Loucy (cell line): ENCODE data around the gene APIP.
A peak's percentile ranks its signal among the peaks of the same experiment; 100 is the strongest.

Experiments
- H2AFZ ChIP-seq: fragments of 200-600 bp; sonication (generic); 2 replicates; pipeline ENCODE4 v1.6.0; 2016; ENCODE audit warnings: antibody characterized with exemption, mild to moderate bottlenecking, low read length, moderate library complexity
- H3F3A ChIP-seq: fragments of 200-600 bp; 2 replicates; pipeline ENCODE4 v1.6.0; 2016; ENCODE audit warnings: antibody characterized with exemption, low read depth, mild to moderate bottlenecking
- H3K27me3 ChIP-seq: fragments of 200-600 bp; sonication (generic); 2 replicates; pipeline ENCODE4 v1.6.1; 2014; ENCODE audit warnings: low read length, mild to moderate bottlenecking; ENCODE audit not compliant: insufficient read depth, poor library complexity, severe bottlenecking
- H3K36me3 ChIP-seq: fragments of 200-600 bp; sonication (generic); 2 replicates; pipeline ENCODE4 v1.6.1; 2016; ENCODE audit warnings: low read length; ENCODE audit not compliant: insufficient read depth
- H3K4me1 ChIP-seq: fragments of 200-600 bp; sonication (generic); 2 replicates; pipeline ENCODE4 v1.5.1; 2014; ENCODE audit warnings: low read length, mild to moderate bottlenecking; ENCODE audit not compliant: insufficient read depth, poor library complexity, severe bottlenecking
- H3K4me2 ChIP-seq: fragments of 200-600 bp; sonication (generic); 2 replicates; pipeline ENCODE4 v1.6.0; 2014; ENCODE audit warnings: antibody characterized with exemption, low read length, low read depth, mild to moderate bottlenecking; ENCODE audit not compliant: poor library complexity, severe bottlenecking
- H3K4me3 ChIP-seq: fragments of 200-600 bp; sonication (generic); 2 replicates; pipeline ENCODE4 v1.5.1; 2014; ENCODE audit warnings: low read length, mild to moderate bottlenecking, mixed read lengths; ENCODE audit not compliant: poor library complexity, severe bottlenecking
- H3K79me2 ChIP-seq: fragments of 200-600 bp; sonication (generic); 2 replicates; pipeline ENCODE4 v1.6.1; 2014; ENCODE audit warnings: low read length; ENCODE audit not compliant: insufficient read depth
- H3K9ac ChIP-seq: fragments of 200-600 bp; sonication (generic); 2 replicates; pipeline ENCODE4 v1.6.0; 2014; ENCODE audit warnings: mild to moderate bottlenecking, low read depth, low read length, moderate library complexity; ENCODE audit not compliant: poor library complexity, severe bottlenecking
- H3K9me2 ChIP-seq: fragments of 200-600 bp; sonication (generic); replicated peaks from 2 replicates; pipeline ENCODE4 v1.6.1; 2016; ENCODE audit warnings: low read depth, low read length, mixed read lengths
- H3K9me3 ChIP-seq: fragments of 200-600 bp; sonication (generic); 2 replicates; pipeline ENCODE4 v1.6.1; 2014; ENCODE audit warnings: mild to moderate bottlenecking, antibody characterized with exemption, low read length, low read depth; ENCODE audit not compliant: insufficient read depth
- H4K20me1 ChIP-seq: fragments of 200-600 bp; sonication (generic); 2 replicates; pipeline ENCODE4 v1.6.0; 2014; ENCODE audit warnings: antibody characterized with exemption, low read length, mild to moderate bottlenecking; ENCODE audit not compliant: insufficient read depth, poor library complexity, severe bottlenecking
- EZH2phosphoT487 ChIP-seq: fragments of 200-600 bp; IDR thresholded peaks from 2 replicates; pipeline ENCODE4 v1.6.1; 2018; ENCODE audit warnings: antibody characterized with exemption, mild to moderate bottlenecking, moderate library complexity, borderline replicate concordance
- TF ChIP-seq, protein P1 (sequence below): fragments of 200-600 bp; sonication (generic); conservative IDR thresholded peaks from 2 replicates; pipeline ENCODE4 v1.5.1; 2014; ENCODE audit warnings: mild to moderate bottlenecking, antibody characterized with exemption, low read length

Gene APIP

GRCh38 chr11:34857463-34857862, 58.7 kb downstream of the APIP start:
- H4K20me1 ChIP-seq = no peaks in the 10 kb centered on the region
- H3K9me3 ChIP-seq = no peaks in the 10 kb centered on the region
- H3K36me3 ChIP-seq = no peaks in the 10 kb centered on the region
- H3K9ac ChIP-seq = no peak overlapping the region
- H3K79me2 ChIP-seq = no peaks in the 10 kb centered on the region
- H3K4me1 ChIP-seq = no peaks in the 10 kb centered on the region
- H3K27me3 ChIP-seq = no peaks in the 10 kb centered on the region
- no peak overlapping the region for H3K4me2 ChIP-seq
- no peak overlapping the region for H2AFZ ChIP-seq
- H3K4me3 ChIP-seq = no peak overlapping the region
- no peaks in the 10 kb centered on the region for H3K9me2 ChIP-seq
- TF ChIP-seq, protein P1, sequence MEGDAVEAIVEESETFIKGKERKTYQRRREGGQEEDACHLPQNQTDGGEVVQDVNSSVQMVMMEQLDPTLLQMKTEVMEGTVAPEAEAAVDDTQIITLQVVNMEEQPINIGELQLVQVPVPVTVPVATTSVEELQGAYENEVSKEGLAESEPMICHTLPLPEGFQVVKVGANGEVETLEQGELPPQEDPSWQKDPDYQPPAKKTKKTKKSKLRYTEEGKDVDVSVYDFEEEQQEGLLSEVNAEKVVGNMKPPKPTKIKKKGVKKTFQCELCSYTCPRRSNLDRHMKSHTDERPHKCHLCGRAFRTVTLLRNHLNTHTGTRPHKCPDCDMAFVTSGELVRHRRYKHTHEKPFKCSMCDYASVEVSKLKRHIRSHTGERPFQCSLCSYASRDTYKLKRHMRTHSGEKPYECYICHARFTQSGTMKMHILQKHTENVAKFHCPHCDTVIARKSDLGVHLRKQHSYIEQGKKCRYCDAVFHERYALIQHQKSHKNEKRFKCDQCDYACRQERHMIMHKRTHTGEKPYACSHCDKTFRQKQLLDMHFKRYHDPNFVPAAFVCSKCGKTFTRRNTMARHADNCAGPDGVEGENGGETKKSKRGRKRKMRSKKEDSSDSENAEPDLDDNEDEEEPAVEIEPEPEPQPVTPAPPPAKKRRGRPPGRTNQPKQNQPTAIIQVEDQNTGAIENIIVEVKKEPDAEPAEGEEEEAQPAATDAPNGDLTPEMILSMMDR = no peak
- no peak for TF ChIP-seq EZH2phosphoT487
- H3F3A ChIP-seq = no peaks in the 10 kb centered on the region

- Histone ChIP-seq H3K4me1 (no peaks in the 10 kb centered on the region), H3K79me2 (no peaks in the 10 kb centered on the region), H2AFZ (no peak overlapping the region), H3F3A (no peaks in the 10 kb centered on the region), H3K27me3 (no peaks in the 10 kb centered on the region), H3K36me3 (no peaks in the 10 kb centered on the region), H3K4me2 (no peak overlapping the region), H3K9me2 (no peaks in the 10 kb centered on the region), H3K4me3 (no peak overlapping the region), H3K9ac (no peak overlapping the region), H3K9me3 (no peaks in the 10 kb centered on the region), H4K20me1 (no peaks in the 10 kb centered on the region)
- no peak for TF ChIP-seq EZH2phosphoT487
- TF ChIP-seq, protein P1 = no peak
These were observed 59.9 kb downstream of the APIP start for GRCh38 chr11:34856251-34856650.

- Histone ChIP-seq H3K9ac (no peak overlapping the region), H3F3A (no peaks in the 10 kb centered on the region), H4K20me1 (no peaks in the 10 kb centered on the region), H2AFZ (no peak overlapping the region), H3K4me2 (no peak overlapping the region), H3K4me3 (no peak overlapping the region), H3K9me3 (no peaks in the 10 kb centered on the region), H3K27me3 (no peaks in the 10 kb centered on the region), H3K36me3 (no peaks in the 10 kb centered on the region), H3K79me2 (no peaks in the 10 kb centered on the region), H3K4me1 (peaks cover under 1% of the 10 kb centered on the region), H3K9me2 (no peaks in the 10 kb centered on the region)
- TF ChIP-seq EZH2phosphoT487 = no peak
- TF ChIP-seq, protein P1 = peak; percentile 48
These were observed 60.5 kb downstream of the APIP start for GRCh38 chr11:34855754-34856095.
